GM12891 (cell line): Measurements from ENCODE around the gene LDLRAD3.

Source experiments
- DNase-seq: peaks from one replicate; pipeline ENCODE4 v3.0.0; 2011; ENCODE audit warnings: low spot score; ENCODE audit not compliant: insufficient read length
- FAIRE-seq: peaks from 2 replicates; lab custom pipeline; 2011; peaks lifted over from hg19 to GRCh38; lab: Jason Lieb, UNC
- PAX5 ChIP-seq: IDR thresholded peaks from 2 replicates; pipeline ENCODE4 v1.6.1; 2011; ENCODE audit warnings: low read length, moderate library complexity, mild to moderate bottlenecking; ENCODE audit not compliant: insufficient read depth, severe bottlenecking
- POLR2A ChIP-seq: IDR thresholded peaks from 2 replicates; pipeline ENCODE4 v1.6.1; 2011; ENCODE audit warnings: low read depth, low read length, control low read depth
- POLR2AphosphoS5 ChIP-seq: IDR thresholded peaks from 2 replicates; pipeline ENCODE4 v1.6.1; 2011; ENCODE audit warnings: low read depth, low read length, control low read depth
- POU2F2 ChIP-seq: IDR thresholded peaks from 2 replicates; pipeline ENCODE4 v1.6.1; 2011; ENCODE audit warnings: low read depth, mild to moderate bottlenecking, control low read depth, low read length, moderate library complexity
- SPI1 ChIP-seq: IDR thresholded peaks from 2 replicates; pipeline ENCODE4 v1.6.1; 2011; ENCODE audit warnings: low read depth, low read length, control low read depth
- TAF1 ChIP-seq: IDR thresholded peaks from 2 replicates; pipeline ENCODE4 v1.6.1; 2011; ENCODE audit warnings: low read depth, low read length, control low read depth

LDLRAD3 gene

GRCh38 chr11:35937111-35937510, 6.8 kb upstream of the LDLRAD3 start:
- no peak for TF ChIP-seq POU2F2
- no peak for TF ChIP-seq TAF1

GRCh38 chr11:35937700-35938099, 6.2 kb upstream of the LDLRAD3 start:
- no peak for TF ChIP-seq POLR2A
- TF ChIP-seq PAX5 = no peak
- FAIRE-seq (no peak), DNase-seq (no peak)

More at GRCh38 chr11:35937111-35937510, 6.8 kb upstream of the LDLRAD3 start:
- DNase-seq = no peak
- FAIRE-seq = no peak

GRCh38 chr11:35938231-35938630, 5.6 kb upstream of the LDLRAD3 start:
- DNase-seq (no peak), FAIRE-seq (no peak)
- TF ChIP-seq POLR2AphosphoS5 (no peak), POU2F2 (no peak), POLR2A (no peak), PAX5 (no peak), SPI1 (no peak), TAF1 (no peak)

- FAIRE-seq (no peak), DNase-seq (no peak)
- TF ChIP-seq TAF1 = no peak
Measured at GRCh38 chr11:35943309-35943708, 553 bp upstream of the LDLRAD3 start.

- no peak for FAIRE-seq
- no peak for TF ChIP-seq TAF1
- no peak for TF ChIP-seq POLR2A
- no peak for TF ChIP-seq PAX5
- no peak for TF ChIP-seq SPI1
- no peak for TF ChIP-seq POU2F2
- no peak for TF ChIP-seq POLR2AphosphoS5
- DNase-seq = no peak
Measured at GRCh38 chr11:35944503-35945136, 758 bp downstream of the LDLRAD3 start.

- DNase-seq (no peak), FAIRE-seq (no peak)
- TF ChIP-seq POLR2A = no peak
- TF ChIP-seq TAF1 = no peak
- TF ChIP-seq SPI1 = no peak
- no peak for TF ChIP-seq POU2F2
- no peak for TF ChIP-seq PAX5
- no peak for TF ChIP-seq POLR2AphosphoS5
Measured at GRCh38 chr11:35945137-35945518, 1.3 kb downstream of the LDLRAD3 start.

GRCh38 chr11:35946766-35947165, 2.9 kb downstream of the LDLRAD3 start:
- FAIRE-seq (no peak), DNase-seq (no peak)
- TF ChIP-seq POLR2AphosphoS5 (no peak), PAX5 (no peak), SPI1 (no peak), POU2F2 (no peak), TAF1 (no peak), POLR2A (no peak)

- FAIRE-seq (no peak), DNase-seq (no peak)
- no peak for TF ChIP-seq POLR2AphosphoS5
- no peak for TF ChIP-seq POU2F2
- TF ChIP-seq TAF1 = no peak
- no peak for TF ChIP-seq SPI1
- TF ChIP-seq PAX5 = no peak
- no peak for TF ChIP-seq POLR2A
Measured at GRCh38 chr11:35947437-35947836, 3.6 kb downstream of the LDLRAD3 start.

- FAIRE-seq (no peak), DNase-seq (no peak)
- TF ChIP-seq POU2F2 (no peak), POLR2AphosphoS5 (no peak), PAX5 (no peak), POLR2A (no peak), SPI1 (no peak), TAF1 (no peak)
Measured at GRCh38 chr11:35949242-35949641, 5.4 kb downstream of the LDLRAD3 start.

GRCh38 chr11:35950082-35950481, 6.2 kb downstream of the LDLRAD3 start:
- no peak for FAIRE-seq
- TF ChIP-seq TAF1 (no peak), POLR2A (no peak), POU2F2 (no peak), POLR2AphosphoS5 (no peak), PAX5 (no peak), SPI1 (no peak)
- DNase-seq = no peak

GRCh38 chr11:35951680-35952079, 7.8 kb downstream of the LDLRAD3 start:
- DNase-seq (no peak), FAIRE-seq (no peak)
- no peak for TF ChIP-seq SPI1
- no peak for TF ChIP-seq TAF1
- no peak for TF ChIP-seq PAX5
- TF ChIP-seq POU2F2 = no peak
- TF ChIP-seq POLR2A = no peak
- no peak for TF ChIP-seq POLR2AphosphoS5
